ENCODE data around the gene GTF2H2. TPM values are rescaled to one million over a fixed set of nuclear protein-coding genes. Genes with fewer than 3 reads are reported as not detected.
"Not testable (repeated sequence)": the region's sequence is repeated elsewhere in the genome, so short reads cannot be mapped to it uniquely, and the experiment has no call there.

Gene GTF2H2
- total RNA-seq, 1 donor from 2014 or later, result 27.0 TPM

GRCh38 chr5:71044128-71044527, 23.3 kb downstream of the GTF2H2 start:
- H3K36me3 ChIP-seq; H3K27ac ChIP-seq; DNase-seq; intact Hi-C loops (cut with DNase I); H3K27me3 ChIP-seq; H3K4me3 ChIP-seq; ATAC-seq; H3K9me3 ChIP-seq; H3K4me1 ChIP-seq: not testable (repeated sequence)

- H3K27me3 ChIP-seq; H3K36me3 ChIP-seq; H3K9me3 ChIP-seq; DNase-seq; H3K4me1 ChIP-seq; H3K4me3 ChIP-seq; intact Hi-C loops (cut with DNase I); H3K27ac ChIP-seq: not testable (repeated sequence)
- peak; percentile 92 for ATAC-seq
These were observed 36.3 kb downstream of the GTF2H2 start for GRCh38 chr5:71031046-71031776.

GRCh38 chr5:71025289-71025953, 42.1 kb downstream of the GTF2H2 start, which contains the start of gene NAIP:
TSS of gene NAIP (minus strand) at chr5:71025339. CDS start at chr5:71012915, 12,424 bp downstream.
- H3K4me1 ChIP-seq; DNase-seq; H3K27ac ChIP-seq; H3K36me3 ChIP-seq; H3K4me3 ChIP-seq; H3K9me3 ChIP-seq; intact Hi-C loops (cut with DNase I); H3K27me3 ChIP-seq: not testable (repeated sequence)
- peak; percentile 55 for ATAC-seq

- H3K9me3 ChIP-seq; H3K27me3 ChIP-seq; H3K36me3 ChIP-seq; DNase-seq; H3K27ac ChIP-seq; intact Hi-C loops (cut with DNase I); H3K4me1 ChIP-seq; H3K4me3 ChIP-seq: not testable (repeated sequence)
- peak; percentile 18 for ATAC-seq
These were observed 46.8 kb downstream of the GTF2H2 start for GRCh38 chr5:71020643-71021042.

GRCh38 chr5:71018376-71019005, 49.0 kb downstream of the GTF2H2 start:
- H3K27me3 ChIP-seq; H3K4me3 ChIP-seq; intact Hi-C loops (cut with DNase I); H3K36me3 ChIP-seq; H3K9me3 ChIP-seq; H3K27ac ChIP-seq; H3K4me1 ChIP-seq; DNase-seq: not testable (repeated sequence)
- ATAC-seq, result peak; percentile 66

- ATAC-seq (peak; percentile 63), DNase-seq (peak; percentile 69)
- no peaks in the 10 kb centered on the region for H3K27me3 ChIP-seq
- no peak for TF ChIP-seq CTCF (IDR thresholded peaks at IDR 0.05)
- intact Hi-C loops (cut with DNase I), result no loop called here
- no peaks in the 10 kb centered on the region for H3K4me1 ChIP-seq
- no peak overlapping the region for H3K27ac ChIP-seq
- H3K36me3 ChIP-seq, result no peaks in the 10 kb centered on the region
- H3K9me3 ChIP-seq, result no peaks in the 10 kb centered on the region
- H3K4me3 ChIP-seq, result no peak overlapping the region
These were observed 53.3 kb downstream of the GTF2H2 start for GRCh38 chr5:71014176-71014575.

- Histone ChIP-seq H3K27ac (no peak overlapping the region), H3K9me3 (no peaks in the 10 kb centered on the region), H3K4me1 (no peaks in the 10 kb centered on the region), H3K4me3 (no peak overlapping the region), H3K27me3 (no peaks in the 10 kb centered on the region), H3K36me3 (no peaks in the 10 kb centered on the region)
- intact Hi-C loops (cut with DNase I), result no loop called here
- DNase-seq (no peak), ATAC-seq (no peak)
- TF ChIP-seq CTCF (IDR thresholded peaks at IDR 0.05), result no peak
These were observed 53.9 kb downstream of the GTF2H2 start for GRCh38 chr5:71013575-71013974.

GRCh38 chr5:71011194-71011792, 56.2 kb downstream of the GTF2H2 start:
- TF ChIP-seq CTCF (IDR thresholded peaks at IDR 0.05), result no peak
- no peaks in the 10 kb centered on the region for H3K4me1 ChIP-seq
- DNase-seq (no peak), ATAC-seq (no peak)
- H3K27ac ChIP-seq, result no peak overlapping the region
- intact Hi-C loops (cut with DNase I), result no loop called here
- no peaks in the 10 kb centered on the region for H3K9me3 ChIP-seq
- H3K36me3 ChIP-seq, result no peaks in the 10 kb centered on the region
- H3K27me3 ChIP-seq, result no peaks in the 10 kb centered on the region
- H3K4me3 ChIP-seq, result no peak overlapping the region

- intact Hi-C loops (cut with DNase I); H3K36me3 ChIP-seq; H3K27ac ChIP-seq; DNase-seq; H3K4me1 ChIP-seq; H3K4me3 ChIP-seq; H3K9me3 ChIP-seq; H3K27me3 ChIP-seq: not testable (repeated sequence)
- peak; percentile 46 for ATAC-seq
These were observed 60.5 kb downstream of the GTF2H2 start for GRCh38 chr5:71006983-71007382.
